GM18873 (cell line): ENCODE data around the gene FNBP1.
"Not testable (repeated sequence)": the region's sequence is repeated elsewhere in the genome, so short reads cannot be mapped to it uniquely, and the experiment has no call there.

ENCODE experiments used
- ATAC-seq: cut with Tn5 transposase; IDR thresholded peaks from one replicate; pipeline ENCODE4 v1.9.1; 2021; ENCODE audit warnings: mild to moderate bottlenecking, moderate library complexity, moderate number of reproducible peaks; ENCODE audit not compliant: unreplicated experiment, low FRiP score

The FNBP1 gene

GRCh38 chr9:129962889-129963703 lies 79.9 kb downstream of the FNBP1 start:
- no peak for ATAC-seq

- ATAC-seq: no peak
These were observed 80.5 kb downstream of the FNBP1 start for GRCh38 chr9:129962451-129962864.

- ATAC-seq: no peak
These were observed 84.2 kb downstream of the FNBP1 start for GRCh38 chr9:129958796-129959195.

GRCh38 chr9:129954868-129955550 lies 88.0 kb downstream of the FNBP1 start:
- no peak for ATAC-seq

GRCh38 chr9:129953736-129954135 lies 89.3 kb downstream of the FNBP1 start:
- ATAC-seq: no peak

GRCh38 chr9:129952337-129952736 lies 90.7 kb downstream of the FNBP1 start:
- no peak for ATAC-seq

- no peak for ATAC-seq
These were observed 93.2 kb downstream of the FNBP1 start for GRCh38 chr9:129949821-129950220.

GRCh38 chr9:129948626-129949025 lies 94.4 kb downstream of the FNBP1 start:
- not testable (repeated sequence) for ATAC-seq

GRCh38 chr9:129946246-129946995 lies 96.6 kb downstream of the FNBP1 start:
- no peak for ATAC-seq

GRCh38 chr9:129945314-129945713 lies 97.7 kb downstream of the FNBP1 start:
- no peak for ATAC-seq

- no peak for ATAC-seq
These were observed 98.4 kb downstream of the FNBP1 start for GRCh38 chr9:129944506-129945116.

GRCh38 chr9:129939431-129939830 lies 103.6 kb downstream of the FNBP1 start:
- ATAC-seq: no peak

GRCh38 chr9:129938291-129938979 lies 104.6 kb downstream of the FNBP1 start:
- no peak for ATAC-seq

- ATAC-seq: not testable (repeated sequence)
These were observed 105.1 kb downstream of the FNBP1 start for GRCh38 chr9:129937879-129938278.

- no peak for ATAC-seq
These were observed 106.8 kb downstream of the FNBP1 start for GRCh38 chr9:129936222-129936621.

- no peak for ATAC-seq
These were observed 108.2 kb downstream of the FNBP1 start for GRCh38 chr9:129934780-129935179.

- no peak for ATAC-seq
These were observed 108.9 kb downstream of the FNBP1 start for GRCh38 chr9:129934041-129934591.

- no peak for ATAC-seq
These were observed 109.6 kb downstream of the FNBP1 start for GRCh38 chr9:129933185-129934040.
